NT2/D1 (cell line): ENCODE data around the gene HOXA10.

ENCODE experiments used
- YY1 ChIP-seq: IDR thresholded peaks from 2 replicates; pipeline ENCODE4 v1.6.1; 2011; ENCODE audit not compliant: insufficient read length, insufficient read depth
- ZNF274 ChIP-seq: IDR thresholded peaks from 2 replicates; pipeline ENCODE4 v1.6.1; 2011; ENCODE audit warnings: mild to moderate bottlenecking, low read depth, low read length

GRCh38 chr7:27215356-27215755 is 41.2 kb upstream of the HOXA10 start:
- TF ChIP-seq YY1 (no peak), ZNF274 (no peak)
